Lower leg skin (tissue), 3 donors: ENCODE data around the gene POU6F2.

Experiments
- CTCF ChIP-seq, 3 donors: fragments of 450-650 bp; IDR thresholded peaks; one replicate each; pipeline ENCODE4 v1.5.1; 2016; ENCODE audit warnings: antibody characterized with exemption in 3 of 3, mild to moderate bottlenecking in 3 of 3, moderate library complexity in 2 of 3
- POLR2A ChIP-seq, 2 donors: fragments of 450-650 bp; IDR thresholded peaks; one replicate each; pipeline ENCODE4 v1.6.1; 2016 to 2017; ENCODE audit warnings: antibody characterized with exemption in 2 of 2, mild to moderate bottlenecking in 1 of 2, moderate library complexity in 1 of 2

- TF ChIP-seq CTCF (IDR thresholded peaks at IDR 0.05) (no peak), POLR2A (IDR thresholded peaks at IDR 0.05) (no peak)
Measured at GRCh38 chr7:39461263-39461820, 483.6 kb downstream of the POU6F2 start.
